SH-SY5Y (cell line): Measurements from ENCODE around the gene FCHSD2.

Experiments
- GATA2 ChIP-seq: IDR thresholded peaks from 2 replicates; pipeline ENCODE4 v1.6.1; 2011; ENCODE audit warnings: mild to moderate bottlenecking, low read depth, low read length
- GATA3 ChIP-seq: IDR thresholded peaks from 2 replicates; pipeline ENCODE4 v1.6.1; 2011; ENCODE audit warnings: low read depth, mild to moderate bottlenecking, low read length, moderate library complexity

DNA sequence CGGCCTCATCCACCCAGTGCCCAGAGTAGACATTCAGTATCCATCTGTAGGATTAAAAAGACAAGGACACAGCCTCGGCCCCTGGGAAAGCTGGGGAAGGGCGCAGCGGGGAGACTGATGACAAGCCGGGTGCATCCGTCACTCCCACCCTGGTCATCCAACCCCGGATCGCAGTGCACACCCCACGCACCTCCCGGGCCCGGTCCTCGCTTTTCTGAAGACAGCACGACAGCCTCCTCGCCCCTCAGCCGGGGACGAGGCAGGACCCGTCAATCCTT, 1.1 kb downstream of the FCHSD2 start:
- no peak for TF ChIP-seq GATA2
- TF ChIP-seq GATA3, result no peak
